NCI-H345 treated with DMSO at 0.1 percent for 48 hours (cell line): Measurements from ENCODE around the gene GNG11.

ENCODE experiments used
- DNase-seq: peaks from one replicate; lab custom pipeline; 2025; ENCODE audit not compliant: unreplicated experiment; lab: John Stamatoyannopoulos, UW

GNG11 gene

GRCh38 chr7:93945756-93946535, 24.4 kb downstream of the GNG11 start:
- no peak for DNase-seq

GRCh38 chr7:93948106-93948505, 26.6 kb downstream of the GNG11 start:
- DNase-seq: no peak

GRCh38 chr7:93948873-93949272, 27.3 kb downstream of the GNG11 start:
- no peak for DNase-seq

GRCh38 chr7:93949423-93949822, 27.9 kb downstream of the GNG11 start:
- no peak for DNase-seq

GRCh38 chr7:93955304-93955703, 33.8 kb downstream of the GNG11 start:
- no peak for DNase-seq

GRCh38 chr7:93957767-93958166, 36.2 kb downstream of the GNG11 start:
- DNase-seq: no peak

GRCh38 chr7:93958216-93958615, 36.7 kb downstream of the GNG11 start:
- DNase-seq: no peak

GRCh38 chr7:93958651-93959050, 37.1 kb downstream of the GNG11 start:
- no peak for DNase-seq

- DNase-seq: no peak
Observed at GRCh38 chr7:93960986-93961385, 39.5 kb downstream of the GNG11 start.

- no peak for DNase-seq
Observed at GRCh38 chr7:93964262-93964661, 42.7 kb downstream of the GNG11 start.

GRCh38 chr7:93964813-93965212, 43.3 kb downstream of the GNG11 start:
- no peak for DNase-seq

- no peak for DNase-seq
Observed at GRCh38 chr7:93968911-93969620, 47.5 kb downstream of the GNG11 start.

- no peak for DNase-seq
Observed at GRCh38 chr7:93972029-93972725, 50.6 kb downstream of the GNG11 start.

- DNase-seq: no peak
Observed at GRCh38 chr7:93973134-93973533, 51.6 kb downstream of the GNG11 start.

- DNase-seq: no peak
Observed at GRCh38 chr7:93977211-93977950, 55.8 kb downstream of the GNG11 start.
